ACHN (cell line): ENCODE results near the gene EGFLAM.
"Not testable (repeated sequence)": the region's sequence is repeated elsewhere in the genome, so short reads cannot be mapped to it uniquely, and the experiment has no call there.

Source experiments
- DNase-seq: peaks from one replicate; pipeline ENCODE4 v3.0.0-alpha.2; 2015
- in situ Hi-C: cut with HindIII; loops from 2 replicates; pipeline ENCODE4 v1.10.0; 2017; ENCODE audit warnings: low sequenced_read_pairs, low pct_ligation_motif_present, low pct_unique_long_range_greater_than_20kb

Gene EGFLAM

DNA sequence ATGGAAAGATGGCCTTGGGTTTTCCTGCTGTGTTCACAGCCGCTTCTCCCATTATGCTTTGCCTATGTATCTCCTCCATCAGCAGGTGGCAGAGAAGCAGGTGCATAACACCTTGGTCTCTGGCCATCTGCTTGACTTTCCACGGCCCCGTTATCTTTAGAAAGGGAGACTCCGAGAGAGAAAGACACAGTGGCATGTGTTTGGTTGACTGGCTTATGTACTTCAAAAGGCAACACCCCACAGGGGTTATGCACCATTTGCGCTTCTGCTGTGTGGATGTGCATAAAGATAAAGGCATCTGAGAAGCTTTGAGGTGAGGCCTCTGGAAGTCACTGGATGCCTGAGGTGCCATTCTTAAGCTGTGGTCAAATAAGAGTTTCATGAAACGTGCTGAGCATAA, 138.4 kb downstream of the EGFLAM start:
- in situ Hi-C loops, result no loop called here
- DNase-seq, result no peak

GRCh38 chr5:38400365-38400764, 142.0 kb downstream of the EGFLAM start:
- DNase-seq, result no peak
- in situ Hi-C loops, result no loop called here

DNA sequence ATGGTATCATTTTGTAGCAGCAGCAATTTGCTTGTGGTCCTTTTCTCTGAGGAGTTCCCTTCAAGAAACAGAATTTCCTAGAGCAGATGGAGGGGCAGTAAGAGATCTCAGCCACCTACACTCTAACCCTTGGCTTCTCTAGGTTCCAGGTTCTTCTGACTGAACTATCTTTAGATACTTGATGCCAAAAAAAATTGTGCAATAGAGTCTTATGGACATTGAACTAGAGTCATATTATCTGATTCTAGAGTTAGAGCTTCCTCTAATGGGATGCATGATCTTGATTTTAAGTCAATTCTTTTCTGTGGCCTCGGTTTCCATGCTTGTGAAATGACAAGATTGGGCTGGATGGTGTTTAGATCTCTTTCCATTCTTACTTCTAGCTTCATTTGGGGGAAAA, 142.8 kb downstream of the EGFLAM start:
- in situ Hi-C loops, result no loop called here

DNA sequence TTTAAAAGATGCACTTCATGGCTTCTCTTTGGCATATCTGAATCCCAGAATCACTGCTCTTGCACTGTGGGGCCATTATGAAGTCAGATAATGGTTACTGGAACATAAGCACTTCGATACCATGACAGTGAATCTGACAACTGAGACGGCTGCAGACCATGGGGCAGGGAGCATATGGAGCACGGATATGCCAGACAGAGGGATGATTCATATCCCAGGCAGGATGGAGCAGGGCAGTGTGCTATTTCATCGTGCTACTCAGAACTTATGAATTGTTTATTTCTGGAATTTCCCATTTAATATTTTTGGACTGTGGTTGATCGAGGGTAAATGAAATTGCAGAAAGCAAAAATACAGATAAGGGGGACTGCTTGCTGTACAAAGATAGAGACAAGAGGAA, 145.0 kb downstream of the EGFLAM start:
- in situ Hi-C loops, result no loop called here
- no peak for DNase-seq

More for the DNA sequence above, 142.8 kb downstream of the EGFLAM start:
- DNase-seq, result no peak

DNA sequence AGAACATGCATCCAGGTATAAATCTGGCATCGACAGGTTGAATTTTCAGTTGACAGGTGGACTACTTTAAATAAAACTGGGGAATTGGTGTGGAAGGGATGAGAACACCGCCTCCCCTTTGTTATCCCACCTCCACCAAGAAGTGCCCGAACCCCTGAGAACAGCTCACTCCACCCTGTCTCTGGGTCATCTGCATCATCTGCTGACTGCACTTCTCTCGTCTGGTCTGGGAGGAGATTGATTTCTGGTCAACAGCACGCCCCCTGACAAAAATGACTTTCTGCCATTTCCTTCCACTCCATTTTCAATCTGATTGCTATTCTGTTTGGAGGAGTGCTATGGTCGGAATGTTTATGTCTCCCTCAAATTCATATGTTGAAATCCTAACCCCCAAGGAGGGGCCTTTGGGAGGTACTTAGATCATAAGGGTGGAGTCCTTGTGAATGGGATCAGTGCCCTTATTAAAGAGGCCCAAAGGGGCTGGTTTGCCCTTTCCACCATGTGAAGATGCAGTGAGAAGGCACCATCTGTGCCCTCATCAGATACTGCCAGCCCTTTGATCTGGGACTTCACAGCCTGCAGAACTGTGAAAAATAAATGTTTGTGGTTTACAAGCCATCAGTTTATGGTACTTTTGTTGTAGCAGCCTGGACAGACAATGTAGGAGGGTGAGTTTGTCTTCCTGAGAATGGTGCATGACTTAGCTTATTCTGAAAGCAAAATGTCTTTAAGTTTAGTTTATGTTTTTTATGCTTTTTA, 145.7 kb downstream of the EGFLAM start:
- no peak for DNase-seq
- in situ Hi-C loops, result no loop called here

GRCh38 chr5:38404667-38405276, 146.4 kb downstream of the EGFLAM start:
- in situ Hi-C loops, result no loop called here
- DNase-seq, result peak; percentile 2

DNA sequence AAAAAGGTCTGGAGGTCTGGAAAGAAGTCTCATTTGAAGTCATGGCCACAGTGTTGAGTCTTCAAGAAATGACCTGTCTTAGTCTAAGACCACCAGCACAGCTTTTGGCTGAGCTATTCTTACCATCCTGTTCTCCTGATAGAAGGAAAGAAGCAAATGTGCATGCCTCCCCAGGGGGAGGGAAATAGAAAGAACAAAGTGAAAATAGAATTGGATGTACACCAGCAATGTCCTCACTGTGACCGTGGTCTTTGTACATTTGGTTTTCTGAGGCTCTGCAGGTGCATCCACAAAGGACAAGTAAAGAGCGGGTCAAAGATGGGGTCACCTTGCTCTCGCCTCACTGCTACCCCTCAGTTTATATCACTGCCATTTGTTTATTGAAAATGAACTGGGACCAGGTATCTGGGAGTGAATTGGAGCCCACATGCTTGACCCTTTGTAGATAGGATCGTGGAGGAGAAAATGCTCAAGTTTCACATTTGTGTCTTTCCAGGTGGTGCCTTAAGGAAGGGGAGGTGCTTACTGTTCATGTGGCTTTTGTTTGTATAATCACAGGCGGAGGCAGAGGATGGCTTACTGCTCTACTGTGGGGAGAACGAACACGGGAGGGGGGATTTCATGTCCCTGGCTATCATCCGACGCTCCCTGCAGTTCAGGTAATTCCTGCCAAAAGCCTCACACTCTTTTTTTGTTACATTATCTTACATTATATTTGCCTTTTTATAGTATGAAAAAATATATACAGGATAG, 150.3 kb downstream of the EGFLAM start:
- DNase-seq, result no peak
- in situ Hi-C loops, result no loop called here

GRCh38 chr5:38410304-38410990, 152.1 kb downstream of the EGFLAM start:
- in situ Hi-C loops, result no loop called here

DNA sequence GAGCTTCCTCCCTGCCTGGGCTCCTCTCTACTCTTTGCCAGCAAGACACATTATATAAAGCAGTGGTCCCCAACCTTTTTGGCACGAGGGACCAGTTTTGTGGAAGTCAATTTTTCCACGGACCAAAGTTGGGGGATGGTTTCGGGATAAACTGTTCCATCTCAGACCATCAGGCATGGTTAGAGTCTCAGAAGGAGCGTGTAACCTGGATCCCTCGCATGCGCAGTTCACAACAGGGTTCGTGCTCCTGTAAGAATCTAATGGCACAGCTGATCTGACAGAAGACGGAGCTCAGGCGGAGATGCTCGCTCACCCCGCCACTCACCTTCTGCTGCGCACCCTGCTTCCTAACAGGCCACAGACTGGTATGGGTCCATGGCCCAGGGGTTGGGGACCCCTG, 155.3 kb downstream of the EGFLAM start:
- no peak for DNase-seq
- in situ Hi-C loops, result no loop called here

More at GRCh38 chr5:38410304-38410990, 152.1 kb downstream of the EGFLAM start:
- no peak for DNase-seq

DNA sequence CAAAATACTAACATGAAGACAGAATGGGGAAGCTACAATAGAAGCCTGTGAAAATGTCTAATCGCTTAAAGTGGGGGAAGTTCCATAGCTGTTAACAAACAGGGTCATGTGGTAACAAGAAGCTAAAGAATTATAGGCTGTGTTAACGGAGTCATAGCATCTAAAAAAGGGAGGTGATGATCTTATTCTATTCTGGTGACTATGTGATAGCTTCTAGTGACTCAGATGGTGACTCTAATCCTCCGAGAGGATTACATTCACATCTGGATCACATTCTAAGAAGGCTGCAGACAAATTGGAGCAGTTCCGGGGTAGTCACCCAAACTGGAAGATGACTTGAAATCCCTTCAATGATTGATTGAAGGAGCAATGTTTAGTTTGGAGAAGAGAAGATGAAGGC, 156.0 kb downstream of the EGFLAM start:
- no peak for DNase-seq
- in situ Hi-C loops, result no loop called here

DNA sequence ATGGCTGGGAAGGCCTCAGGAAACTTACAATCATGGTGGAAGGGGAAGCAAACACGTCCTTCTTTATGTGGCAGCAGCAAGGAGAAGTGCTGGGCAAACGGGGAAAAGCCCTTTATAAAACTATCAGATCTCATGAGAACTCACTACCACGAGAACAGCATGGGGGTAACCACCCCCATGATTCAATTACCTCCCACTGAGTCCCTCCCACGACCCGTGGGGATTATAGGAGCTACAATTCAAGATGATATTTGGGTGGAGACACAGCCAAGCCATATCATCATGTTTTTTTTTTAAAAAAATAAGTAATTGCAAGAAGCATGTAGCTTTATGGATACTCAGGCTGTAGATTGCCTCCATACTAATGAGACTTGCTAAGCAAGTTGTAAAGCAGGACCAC, 157.4 kb downstream of the EGFLAM start:
- DNase-seq, in situ Hi-C loops: not testable (repeated sequence)

DNA sequence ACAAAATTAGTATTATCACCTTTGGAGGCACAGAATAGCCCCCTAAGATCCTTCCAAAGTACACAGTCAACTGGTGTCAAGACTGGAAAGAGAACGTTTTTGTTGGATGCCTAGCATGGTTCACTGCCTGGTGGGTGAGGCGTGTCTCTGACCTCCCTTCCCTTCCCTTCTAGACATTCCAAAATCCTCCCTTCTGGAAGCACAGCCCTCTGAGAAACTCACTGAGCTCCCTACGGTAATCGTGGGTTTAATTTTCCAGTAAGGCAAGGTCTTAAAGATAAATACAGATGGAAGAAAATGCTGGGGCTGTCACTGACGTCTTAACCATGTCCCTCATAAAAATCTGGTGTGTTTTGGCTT, 159.3 kb downstream of the EGFLAM start:
- in situ Hi-C loops, result no loop called here

DNA sequence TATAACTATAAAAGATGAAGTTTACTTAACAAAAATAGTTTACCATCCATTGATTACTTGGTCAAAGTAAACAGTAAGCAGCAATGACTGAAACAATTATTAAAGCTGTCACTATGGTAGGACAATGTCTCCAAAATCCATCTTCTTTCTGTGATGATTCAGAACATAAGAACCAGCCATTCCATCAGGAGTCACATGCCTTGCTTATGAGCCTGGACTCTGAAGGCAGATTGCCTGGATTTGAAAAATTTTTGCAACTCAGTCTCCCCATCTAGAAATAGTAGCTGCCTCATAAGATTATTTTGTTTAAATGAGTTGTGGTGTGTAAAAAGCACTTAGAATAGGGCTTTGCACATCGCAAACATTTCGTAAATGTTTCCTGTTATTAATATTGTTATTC, 161.9 kb downstream of the EGFLAM start:
- in situ Hi-C loops, result no loop called here

More for the DNA sequence above, 159.3 kb downstream of the EGFLAM start:
- DNase-seq, result no peak

GRCh38 chr5:38420691-38421390, 162.5 kb downstream of the EGFLAM start:
- DNase-seq, result peak; percentile 60
- in situ Hi-C loops, result no loop called here

More for the DNA sequence above, 161.9 kb downstream of the EGFLAM start:
- DNase-seq, result no peak

DNA sequence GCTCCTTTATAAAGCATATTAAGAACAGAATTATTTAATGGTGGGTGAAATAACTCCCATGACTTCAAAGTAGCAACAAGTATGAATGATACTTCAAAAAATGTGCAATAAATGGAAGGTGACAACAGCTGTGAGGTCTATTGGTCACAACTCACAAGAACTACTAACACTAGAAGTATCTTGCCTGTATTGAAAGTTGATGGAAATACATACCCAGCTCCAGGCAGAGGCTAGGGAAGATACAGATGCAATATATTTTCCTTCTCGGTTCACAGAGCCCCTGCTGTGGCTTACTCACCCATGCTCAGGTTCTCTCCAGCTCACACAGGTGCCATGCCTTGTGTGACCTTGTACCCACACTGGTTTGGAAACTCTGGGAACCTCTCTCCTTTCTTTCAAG, 164.3 kb downstream of the EGFLAM start:
- in situ Hi-C loops, result no loop called here
- DNase-seq, result no peak

- in situ Hi-C loops, result no loop called here
These were observed 165.2 kb downstream of the EGFLAM start for GRCh38 chr5:38423276-38424147.

GRCh38 chr5:38424148-38425060, 166.0 kb downstream of the EGFLAM start:
- no peak for DNase-seq
- in situ Hi-C loops, result no loop called here

More at GRCh38 chr5:38423276-38424147, 165.2 kb downstream of the EGFLAM start:
- no peak for DNase-seq
